ENCODE results near the gene ZFP91.

ZFP91 gene

DNA sequence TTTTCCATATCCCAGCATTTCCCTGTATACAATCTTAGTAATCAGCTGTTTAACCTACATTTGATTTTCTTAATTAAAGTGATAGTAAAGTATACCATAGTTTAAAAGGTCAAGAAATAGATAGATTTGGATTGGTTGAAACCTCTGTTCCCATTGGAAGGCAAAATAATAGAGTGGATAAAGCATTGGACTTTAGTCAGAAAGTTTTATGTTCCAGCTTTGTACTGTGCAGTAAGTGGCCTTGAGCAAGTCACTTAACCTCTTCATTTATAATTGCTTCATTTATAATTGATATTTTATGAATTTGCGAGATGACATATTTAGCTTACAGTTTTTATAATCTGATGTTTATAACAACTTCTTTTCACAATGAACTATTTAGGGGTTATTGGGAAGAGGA lies 3.6 kb downstream of the ZFP91 start:
- DNase-seq (ENCODE audit: low read depth in 2 of 3, low spot score in 1 of 3) = no peak

DNA sequence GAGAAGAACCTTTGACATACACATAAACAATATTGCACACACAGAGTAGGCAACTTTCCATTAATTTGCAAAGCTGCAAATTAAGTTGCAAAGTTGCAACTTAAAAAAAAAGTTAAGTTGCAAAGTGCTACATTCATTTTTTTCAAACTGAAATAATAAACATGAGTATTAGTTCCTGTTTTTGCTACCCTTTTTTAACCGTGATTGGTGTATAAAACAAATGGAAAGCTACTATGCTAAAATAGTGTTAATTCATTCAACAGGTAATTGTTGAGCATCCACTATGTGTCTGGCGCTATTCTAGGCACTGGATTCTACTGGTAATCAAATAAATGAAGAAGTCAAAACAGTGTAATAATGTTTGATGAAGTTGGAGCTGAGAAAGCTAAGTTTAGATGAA lies 8.1 kb downstream of the ZFP91 start:
- no peak for DNase-seq (ENCODE audit: low read depth in 2 of 3, low spot score in 1 of 3)

DNA sequence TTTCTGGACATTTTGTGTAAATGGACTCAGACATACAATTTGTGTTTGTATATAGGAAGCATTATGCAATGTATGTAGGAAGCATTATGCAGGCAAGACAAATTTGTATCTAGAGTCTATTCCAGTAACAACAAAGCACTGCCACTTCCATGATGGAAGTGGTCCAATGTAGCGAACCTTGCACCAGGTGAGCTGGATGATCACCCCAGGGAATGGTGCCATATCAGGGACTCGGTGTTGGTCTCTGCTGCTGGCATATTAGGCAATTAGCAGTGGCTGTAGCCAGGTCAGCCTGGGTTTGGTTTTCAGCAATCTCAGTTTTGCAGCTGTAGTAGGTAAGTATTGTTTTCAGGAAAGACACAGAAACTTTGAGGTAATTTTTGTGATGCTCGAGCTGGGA lies 12.8 kb downstream of the ZFP91 start:
- DNase-seq (ENCODE audit: low read depth in 2 of 3, low spot score in 1 of 3) = no peak

DNA sequence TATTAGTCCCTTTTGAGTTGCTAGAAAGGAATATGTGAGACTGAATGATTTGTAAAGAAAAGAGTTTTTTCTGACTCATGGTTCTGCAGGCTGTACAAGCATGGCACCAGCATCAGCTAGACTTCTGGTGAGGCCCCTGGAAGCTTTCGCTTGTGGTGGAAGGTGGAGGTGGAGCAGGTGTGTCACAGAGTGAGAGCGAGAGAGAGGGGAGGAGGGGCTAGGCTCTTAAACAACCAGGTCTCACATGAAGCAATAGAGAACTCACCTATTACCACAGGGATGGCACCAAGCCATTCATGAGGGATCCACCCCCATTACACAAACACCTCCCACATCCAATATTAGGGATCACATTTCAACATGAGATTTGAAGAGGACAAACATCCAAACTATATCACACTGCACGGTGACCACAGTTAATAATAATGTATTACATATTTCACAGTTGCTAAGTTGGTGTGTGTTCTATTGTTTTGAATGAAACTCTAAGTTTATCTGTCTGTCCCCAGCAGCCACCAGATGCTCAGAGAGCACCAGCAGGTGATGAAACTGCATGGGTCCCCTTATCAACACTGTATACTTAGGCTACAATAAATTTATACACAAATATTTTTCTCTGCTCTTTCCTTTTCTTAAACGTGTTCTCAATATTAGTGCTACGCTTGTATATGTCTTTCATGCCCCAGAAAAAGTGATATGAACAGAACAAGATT lies 14.1 kb downstream of the ZFP91 start:
- peak in 1 of 3 donors; percentile 54 for DNase-seq (ENCODE audit: low read depth in 2 of 3, low spot score in 1 of 3)

DNA sequence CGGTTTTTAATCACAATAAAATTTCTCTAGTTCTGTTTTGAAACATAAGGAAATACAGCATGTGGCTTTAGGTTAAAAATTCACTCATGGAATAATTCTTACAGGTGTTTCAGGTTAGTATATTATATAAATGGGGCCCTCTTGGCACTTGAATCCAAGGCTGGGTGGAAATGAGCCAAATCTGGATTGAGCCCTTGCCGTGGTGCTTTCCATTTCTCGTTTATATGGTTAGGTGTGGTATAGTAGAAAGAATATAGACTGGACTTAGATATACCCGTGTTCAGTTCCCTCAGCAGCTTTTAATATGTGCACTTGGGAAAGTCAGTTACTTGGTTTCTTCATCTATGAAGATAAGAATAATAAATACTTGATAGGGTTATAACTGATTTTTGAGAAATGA lies 16.0 kb downstream of the ZFP91 start:
- no peak for DNase-seq (ENCODE audit: low read depth in 2 of 3, low spot score in 1 of 3)

DNA sequence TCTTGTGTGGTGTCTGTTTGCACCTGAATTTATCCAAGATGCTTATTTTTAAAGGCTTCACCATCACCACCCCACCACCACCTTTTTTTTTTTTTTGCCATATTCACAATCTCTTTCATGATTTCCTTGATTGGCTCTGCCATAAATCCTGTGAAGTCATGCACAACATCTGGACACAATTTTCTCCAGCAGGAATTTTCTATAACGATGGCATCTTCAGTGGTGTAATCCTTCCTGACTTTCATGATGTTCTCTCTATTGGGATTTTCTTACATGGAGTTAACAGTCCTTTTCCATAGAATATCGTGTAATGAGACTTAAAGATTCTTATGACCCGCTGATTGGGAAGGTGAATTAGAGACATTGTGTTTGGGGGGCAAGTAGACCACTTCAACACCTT lies 17.8 kb downstream of the ZFP91 start:
- DNase-seq (ENCODE audit: low read depth in 2 of 3, low spot score in 1 of 3) = no peak

DNA sequence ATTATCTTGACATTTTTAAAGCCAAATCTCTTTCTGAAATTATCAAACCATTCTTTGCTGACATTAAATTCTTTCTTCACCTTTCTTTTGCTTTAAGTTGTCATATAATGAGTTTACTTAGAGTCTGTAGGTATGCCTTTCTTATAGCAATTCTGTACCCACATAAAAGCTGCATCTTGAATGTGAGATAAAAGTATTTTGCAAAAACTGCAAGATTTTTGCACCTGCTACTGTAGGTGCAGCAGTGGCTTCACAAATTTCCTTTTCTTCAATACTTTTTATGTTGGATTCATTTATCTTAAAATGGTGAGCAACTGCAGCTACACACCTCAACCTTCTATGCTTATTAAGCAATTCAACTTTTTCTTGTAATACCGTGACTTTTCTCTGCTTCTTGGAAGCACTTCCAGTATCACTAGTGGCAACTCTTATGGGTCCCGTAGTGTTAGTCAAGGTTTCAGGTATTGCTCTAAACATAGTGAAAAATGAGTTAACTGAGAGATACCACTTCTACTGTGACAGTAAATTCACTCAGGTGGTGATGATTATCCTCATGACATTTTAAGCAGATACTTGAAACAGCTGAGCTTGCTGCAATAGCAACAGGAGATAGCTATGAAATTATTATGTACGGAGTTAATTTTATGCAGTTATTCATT lies 18.8 kb downstream of the ZFP91 start:
- no peak for DNase-seq (ENCODE audit: low read depth in 2 of 3, low spot score in 1 of 3)

DNA sequence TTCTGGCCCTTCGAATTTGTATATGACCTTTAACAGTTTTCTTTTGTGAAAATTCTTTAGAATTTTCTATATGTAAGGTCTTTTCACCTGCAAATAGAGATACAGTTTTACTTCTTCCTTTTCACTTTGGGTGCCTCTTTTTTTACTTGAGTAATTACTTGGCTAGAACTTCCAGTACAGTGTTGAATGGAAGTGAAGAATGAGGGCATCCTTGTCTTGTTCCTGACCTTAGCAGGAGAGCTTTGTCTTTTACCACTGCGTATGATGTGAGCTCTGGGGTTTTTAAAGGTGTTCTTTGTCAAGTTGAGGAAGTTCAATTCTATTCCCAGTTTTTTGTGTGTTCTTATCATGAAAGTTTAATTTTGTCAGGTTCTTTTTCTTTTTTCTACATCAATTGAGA lies 21.6 kb downstream of the ZFP91 start:
- no peak for DNase-seq (ENCODE audit: low read depth in 2 of 3, low spot score in 1 of 3)

DNA sequence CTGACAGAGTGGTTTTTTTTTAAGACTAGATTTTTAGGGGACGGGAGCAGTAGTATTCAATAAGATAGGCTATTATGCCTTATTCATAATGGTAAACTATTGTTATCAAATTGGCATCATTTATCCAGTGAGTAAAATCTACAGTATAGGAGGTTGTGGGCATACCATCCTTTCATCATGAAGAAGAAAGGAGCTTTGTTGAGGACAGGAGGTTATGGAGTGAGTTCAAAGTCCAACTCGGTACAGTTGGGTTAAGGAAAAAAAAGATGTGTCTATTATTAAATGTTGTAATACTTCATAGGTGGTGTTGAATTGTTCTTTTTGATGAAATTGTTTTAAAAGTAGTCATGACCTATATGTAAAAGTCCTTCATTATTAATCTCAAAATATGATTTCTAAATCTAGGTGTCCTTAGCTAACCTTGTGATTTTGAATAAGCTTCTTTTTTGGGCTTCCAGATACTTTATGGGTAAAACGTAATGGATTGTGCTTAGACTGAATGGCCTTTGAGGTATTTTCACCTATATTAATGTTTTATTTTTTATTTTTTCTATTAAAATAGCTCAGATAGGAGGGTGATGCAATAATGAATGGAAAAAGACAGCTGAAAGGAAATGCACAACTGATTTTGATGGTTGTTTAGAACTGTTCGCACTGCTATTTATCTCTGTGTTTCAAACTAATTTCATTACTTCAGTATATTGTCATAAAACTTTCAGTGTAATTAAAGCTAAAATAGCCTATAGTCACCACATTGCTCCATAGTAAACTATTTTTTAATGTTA lies 28.3 kb downstream of the ZFP91 start:
- no peak for DNase-seq (ENCODE audit: low read depth in 2 of 3, low spot score in 1 of 3)

DNA sequence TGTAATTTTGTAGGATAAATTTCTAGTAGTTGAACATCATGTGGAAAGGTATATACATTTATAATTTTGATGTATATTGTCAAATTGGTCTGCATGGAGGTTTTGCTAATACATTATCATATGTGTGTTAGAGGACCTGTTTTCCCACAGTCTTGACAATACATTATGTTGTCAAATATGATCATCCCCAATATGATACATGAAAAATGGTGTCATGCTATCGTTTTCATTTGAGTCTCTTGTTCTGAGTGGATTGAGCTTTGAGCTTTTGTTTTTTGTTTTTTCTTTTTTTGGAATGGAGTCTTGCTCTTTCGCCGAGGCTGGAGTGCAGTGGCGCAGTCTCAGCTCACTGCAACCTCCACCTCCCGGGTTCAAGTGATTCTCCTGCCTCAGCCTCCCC lies 29.5 kb downstream of the ZFP91 start:
- no peak for DNase-seq (ENCODE audit: low read depth in 2 of 3, low spot score in 1 of 3)

DNA sequence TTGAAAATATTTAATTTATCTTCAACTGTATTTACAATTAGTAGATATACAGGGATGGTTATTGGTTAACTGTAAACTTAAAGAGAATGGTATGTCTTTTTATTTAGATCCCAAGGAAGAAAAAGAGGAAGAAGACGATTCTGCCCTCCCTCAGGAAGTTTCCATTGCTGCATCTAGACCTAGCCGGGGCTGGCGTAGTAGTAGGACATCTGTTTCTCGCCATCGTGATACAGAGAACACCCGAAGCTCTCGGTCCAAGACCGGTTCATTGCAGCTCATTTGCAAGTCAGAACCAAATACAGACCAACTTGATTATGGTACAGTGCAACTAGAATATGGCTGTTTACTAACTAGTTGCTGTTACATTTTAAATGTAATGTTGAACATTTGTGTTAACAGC lies 30.9 kb downstream of the ZFP91 start:
- DNase-seq (ENCODE audit: low read depth in 2 of 3, low spot score in 1 of 3) = no peak

DNA sequence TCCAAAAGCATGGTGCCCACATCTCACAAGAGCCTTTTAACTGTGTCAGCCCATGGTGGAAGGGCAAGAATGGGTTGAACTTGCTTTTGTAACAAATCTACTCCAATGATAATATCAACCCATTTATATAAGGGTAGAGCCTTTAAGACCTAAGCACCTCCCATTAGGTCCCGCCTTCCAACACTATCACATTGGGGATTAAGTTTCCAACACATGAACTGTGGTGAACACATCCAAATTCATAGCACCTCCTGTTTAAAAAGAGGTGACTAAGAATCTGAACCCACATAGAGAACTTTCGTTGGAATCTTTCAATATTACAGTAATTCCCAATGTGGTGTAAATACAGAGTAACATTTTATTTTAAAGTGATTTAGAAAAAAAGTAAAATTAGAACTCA lies 34.4 kb downstream of the ZFP91 start:
- no peak for DNase-seq (ENCODE audit: low read depth in 2 of 3, low spot score in 1 of 3)

DNA sequence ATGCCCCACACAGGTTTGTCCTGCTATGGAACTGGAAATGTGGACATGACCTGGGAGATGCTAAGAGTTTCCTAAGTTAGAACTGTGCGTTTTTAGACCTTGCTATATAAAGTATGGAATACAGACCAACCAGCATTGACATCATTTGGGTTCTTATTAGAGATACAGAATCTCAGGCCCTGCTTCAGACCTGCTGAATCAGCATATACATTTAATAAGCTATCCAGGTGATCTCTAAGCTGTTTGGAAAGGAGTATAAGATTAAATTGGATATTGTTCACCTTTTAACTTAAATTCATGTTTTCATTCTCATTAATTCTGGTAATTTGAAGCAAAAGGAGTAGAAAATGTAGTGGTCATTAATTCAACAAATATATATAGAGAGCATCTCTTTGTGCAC lies 36.7 kb downstream of the ZFP91 start:
- no peak for DNase-seq (ENCODE audit: low read depth in 2 of 3, low spot score in 1 of 3)

DNA sequence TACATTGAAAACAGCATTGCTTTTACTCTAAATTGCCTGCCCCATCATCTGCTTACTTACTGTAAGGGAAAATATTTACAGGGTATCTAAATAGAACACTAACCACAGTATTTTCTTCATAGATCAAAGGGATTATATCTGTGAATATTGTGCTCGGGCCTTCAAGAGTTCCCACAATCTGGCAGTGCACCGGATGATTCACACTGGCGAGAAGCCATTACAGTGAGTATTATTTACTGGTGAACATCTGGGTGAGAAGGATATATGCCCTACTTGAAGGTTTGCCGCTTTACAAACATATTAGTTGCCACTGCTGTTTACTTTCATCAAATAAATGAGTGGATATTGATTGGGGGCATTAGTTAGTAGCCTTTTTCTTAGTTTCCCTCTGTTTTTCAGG lies 37.7 kb downstream of the ZFP91 start:
- no peak for DNase-seq (ENCODE audit: low read depth in 2 of 3, low spot score in 1 of 3)

DNA sequence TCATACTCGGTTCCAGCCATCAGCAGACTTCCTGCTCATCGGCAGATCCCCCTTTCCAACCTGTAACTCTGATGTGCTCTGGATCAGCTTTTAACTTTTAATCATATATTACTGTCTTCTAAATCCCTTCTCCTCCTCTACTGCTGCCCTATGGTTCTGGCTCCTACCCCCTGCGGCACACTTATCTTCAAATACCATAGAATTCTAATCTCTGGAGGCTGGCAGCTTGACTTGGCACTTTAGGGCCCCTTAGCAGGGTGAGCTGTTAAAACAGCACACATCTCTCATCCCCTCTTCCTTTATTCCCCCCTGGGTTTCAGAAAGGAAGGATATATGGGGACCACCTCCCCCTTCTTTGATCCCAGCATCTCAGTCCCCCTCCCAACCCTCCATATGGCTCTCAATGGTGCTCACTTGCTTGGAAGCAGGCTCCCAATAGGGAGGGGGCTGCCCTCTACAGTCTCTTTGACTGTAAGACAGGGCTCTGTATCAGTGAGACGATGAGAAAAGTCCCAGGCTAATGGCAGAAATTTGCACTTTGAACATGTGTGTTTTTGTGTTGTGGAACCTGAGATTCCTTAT lies 39.2 kb downstream of the ZFP91 start:
- no peak for DNase-seq (ENCODE audit: low read depth in 2 of 3, low spot score in 1 of 3)

DNA sequence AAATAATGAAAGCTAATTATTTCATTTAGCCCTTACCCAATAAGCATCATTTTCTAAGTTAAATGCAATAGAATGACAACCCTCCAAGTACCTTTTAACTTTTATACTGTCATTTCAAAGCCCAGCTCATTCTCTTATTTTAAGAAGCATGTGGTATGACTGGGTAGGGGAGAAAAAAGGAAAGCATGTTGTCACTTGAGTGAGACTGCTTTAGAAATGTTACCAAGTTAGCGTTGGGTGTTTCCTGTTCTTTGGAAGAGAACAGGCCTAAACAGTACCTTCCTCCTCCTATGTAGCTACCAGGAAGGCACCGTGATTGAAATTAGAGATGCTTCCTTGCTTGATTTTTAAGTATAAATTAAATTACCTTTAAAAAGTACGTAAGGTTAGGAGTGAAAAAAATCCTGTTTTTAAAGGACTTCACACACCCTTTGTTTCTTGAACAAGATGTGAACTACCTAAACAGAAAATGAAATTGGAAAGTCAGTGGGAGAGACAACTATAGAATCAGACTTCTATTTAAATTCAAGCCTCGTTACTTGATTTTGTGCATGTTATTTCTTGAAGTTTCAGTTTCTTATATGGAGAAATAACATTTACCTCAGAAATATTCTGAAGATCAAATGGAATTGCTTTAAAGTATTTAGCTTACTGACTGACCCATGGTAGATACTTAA lies 42.9 kb downstream of the ZFP91 start:
- DNase-seq (ENCODE audit: low read depth in 2 of 3, low spot score in 1 of 3) = no peak

DNA sequence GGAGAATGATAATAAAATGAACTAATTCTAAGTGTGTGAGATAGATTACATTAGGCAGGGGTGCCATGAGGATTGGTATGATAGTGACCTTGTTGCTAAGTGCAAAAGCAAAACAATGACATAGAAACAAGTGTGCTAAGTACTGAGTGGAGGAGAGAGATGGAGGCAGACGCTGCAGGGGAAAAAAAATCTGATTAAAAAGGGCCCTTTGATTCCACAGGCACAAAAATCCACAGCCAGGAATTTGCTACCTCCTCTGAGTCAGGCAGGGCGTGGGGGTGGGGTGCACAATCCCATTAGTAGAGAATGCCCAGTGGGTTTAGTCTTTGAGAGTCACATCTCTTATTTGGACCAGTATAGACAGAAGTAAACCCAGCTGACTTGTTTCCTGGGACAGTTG lies 43.5 kb downstream of the ZFP91 start, which contains the start of gene CNTF:
Gene CNTF (plus strand): TSS at position 322 of the 400 bp plus-strand sequence. CDS start 88 bp downstream, outside the sequence.
- DNase-seq (ENCODE audit: low read depth in 2 of 3, low spot score in 1 of 3) = no peak

DNA sequence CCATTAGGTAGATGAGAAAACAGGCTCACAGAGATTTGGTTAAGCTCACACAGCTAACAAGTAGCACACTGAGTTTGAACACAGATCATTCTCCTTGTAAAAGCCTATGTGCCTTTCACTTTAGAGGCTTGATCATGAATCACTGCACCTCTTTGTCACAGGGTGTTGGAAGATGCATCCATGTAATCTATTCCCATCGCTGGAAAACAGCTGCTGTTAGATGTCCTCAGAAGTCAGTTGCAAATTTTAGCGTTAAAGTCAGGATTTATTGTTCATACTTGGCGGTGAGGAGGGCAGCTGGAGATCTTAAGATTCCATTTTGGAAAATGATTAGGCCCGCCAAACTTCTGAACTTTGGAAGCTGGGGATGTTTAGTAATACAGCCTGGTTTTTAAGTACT lies 46.2 kb downstream of the ZFP91 start:
- no peak for DNase-seq (ENCODE audit: low read depth in 2 of 3, low spot score in 1 of 3)

DNA sequence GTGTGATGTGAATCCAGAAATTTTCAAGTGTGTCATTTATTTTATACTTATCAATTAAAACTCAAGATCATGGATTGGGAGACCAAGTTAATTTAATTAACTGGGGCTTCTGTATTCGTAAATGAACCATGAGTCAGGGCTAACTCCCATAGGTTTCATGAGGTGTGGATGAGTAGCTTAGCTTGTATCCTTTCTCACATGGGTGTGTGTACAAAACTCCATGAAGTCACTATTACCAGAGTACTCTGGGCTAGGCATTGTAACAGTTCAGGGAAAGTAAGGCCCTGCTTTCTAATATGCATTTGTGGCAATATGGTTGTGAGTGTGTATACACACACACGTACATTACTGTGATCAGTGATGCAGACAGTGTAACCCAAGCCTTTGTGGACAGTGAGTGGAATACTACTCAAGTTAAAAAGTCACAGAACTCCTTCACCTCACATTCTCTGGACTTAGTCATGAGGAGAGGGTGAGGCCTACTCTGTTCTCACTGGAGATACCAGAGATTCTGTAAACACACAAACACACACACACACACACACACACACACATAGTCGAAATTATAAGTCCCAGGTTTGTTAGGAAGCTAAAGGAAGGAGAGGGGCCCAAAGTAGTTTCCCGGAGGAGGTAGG lies 47.1 kb downstream of the ZFP91 start:
- DNase-seq (ENCODE audit: low read depth in 2 of 3, low spot score in 1 of 3) = no peak

DNA sequence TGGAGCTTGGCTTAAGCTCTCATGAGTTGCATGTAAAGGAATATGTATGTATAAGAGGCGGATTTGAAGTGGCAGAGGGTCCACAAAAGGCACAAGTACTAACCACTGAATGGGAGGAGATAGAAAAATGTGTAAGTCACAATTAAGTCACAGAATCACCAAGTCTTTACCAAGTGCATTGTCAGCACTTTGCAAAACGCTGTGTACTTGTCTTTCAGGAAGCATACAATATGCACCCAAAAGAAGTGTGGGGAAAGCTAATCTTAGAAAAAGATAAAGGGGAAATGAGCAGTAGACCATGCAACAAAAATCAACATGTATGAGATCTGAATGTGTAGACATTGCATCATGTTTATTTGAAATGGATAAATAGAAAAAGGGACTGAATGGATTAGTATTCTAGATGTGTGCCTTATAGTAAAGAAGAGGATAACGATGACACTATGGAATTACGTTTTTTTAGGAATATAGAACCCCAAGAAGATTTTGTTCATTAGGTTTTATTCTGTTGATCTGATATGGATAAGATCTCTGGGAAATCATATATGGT lies 48.1 kb downstream of the ZFP91 start:
- DNase-seq (ENCODE audit: low read depth in 2 of 3, low spot score in 1 of 3) = no peak

DNA sequence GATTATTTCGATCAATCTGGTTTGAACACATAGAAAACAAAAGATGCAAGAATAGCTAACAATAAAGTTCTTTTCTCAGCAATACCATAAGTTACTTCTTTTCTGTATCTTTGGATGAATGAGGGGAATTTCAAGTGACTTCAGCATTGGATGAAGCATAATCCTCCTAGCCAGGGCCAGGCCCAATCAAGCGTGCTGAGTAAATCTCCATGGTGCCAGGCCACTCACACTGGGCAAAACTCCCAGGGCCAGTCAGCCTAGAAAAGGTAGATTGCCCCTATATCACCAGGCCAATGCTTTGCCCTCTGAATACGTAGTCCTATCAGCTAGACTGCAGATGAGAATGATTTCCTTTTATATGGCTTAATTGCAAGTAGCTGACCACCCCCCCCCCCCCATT lies 49.6 kb downstream of the ZFP91 start:
- no peak for DNase-seq (ENCODE audit: low read depth in 2 of 3, low spot score in 1 of 3)
